HG03064 (cell line): ENCODE results near the gene MUL1.
"Not testable (repeated sequence)": the region's sequence is repeated elsewhere in the genome, so short reads cannot be mapped to it uniquely, and the experiment has no call there.

Experiments
- ATAC-seq: cut with Tn5 transposase; IDR thresholded peaks from one replicate; pipeline ENCODE4 v1.9.1; 2021; ENCODE audit warnings: low read depth; ENCODE audit not compliant: unreplicated experiment

The MUL1 gene

DNA sequence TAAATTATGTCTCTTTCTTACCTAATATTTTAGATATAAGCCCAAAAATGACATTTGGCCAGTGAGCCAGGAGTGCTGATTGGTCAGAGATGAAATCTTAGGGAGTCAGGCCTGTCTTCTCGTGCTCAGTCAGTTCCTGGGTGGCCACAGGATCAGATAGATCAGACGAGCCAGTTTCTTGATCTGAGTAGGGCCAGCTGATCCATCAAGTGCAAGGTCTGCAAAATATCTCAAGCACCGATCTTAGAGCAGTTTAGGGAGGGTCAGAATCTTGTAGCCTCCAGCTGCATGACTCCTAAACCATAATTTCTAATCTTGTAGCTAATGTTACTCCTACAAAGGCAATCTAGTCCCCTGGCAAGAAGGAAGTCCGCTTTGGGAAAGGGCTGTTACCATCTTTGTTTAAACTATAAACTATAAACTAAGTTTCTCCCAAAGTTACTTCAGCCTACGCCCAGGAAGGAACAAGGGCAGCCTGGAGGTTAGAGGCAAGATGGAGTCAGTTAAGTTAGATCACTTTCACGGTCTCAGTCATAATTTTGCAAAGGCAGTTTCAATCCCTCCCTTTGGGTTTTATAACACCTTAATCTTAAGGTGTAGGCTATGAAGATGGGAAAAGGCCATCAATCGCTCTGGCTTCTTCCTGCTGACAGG, 11.8 kb upstream of the MUL1 start:
- not testable (repeated sequence) for ATAC-seq

DNA sequence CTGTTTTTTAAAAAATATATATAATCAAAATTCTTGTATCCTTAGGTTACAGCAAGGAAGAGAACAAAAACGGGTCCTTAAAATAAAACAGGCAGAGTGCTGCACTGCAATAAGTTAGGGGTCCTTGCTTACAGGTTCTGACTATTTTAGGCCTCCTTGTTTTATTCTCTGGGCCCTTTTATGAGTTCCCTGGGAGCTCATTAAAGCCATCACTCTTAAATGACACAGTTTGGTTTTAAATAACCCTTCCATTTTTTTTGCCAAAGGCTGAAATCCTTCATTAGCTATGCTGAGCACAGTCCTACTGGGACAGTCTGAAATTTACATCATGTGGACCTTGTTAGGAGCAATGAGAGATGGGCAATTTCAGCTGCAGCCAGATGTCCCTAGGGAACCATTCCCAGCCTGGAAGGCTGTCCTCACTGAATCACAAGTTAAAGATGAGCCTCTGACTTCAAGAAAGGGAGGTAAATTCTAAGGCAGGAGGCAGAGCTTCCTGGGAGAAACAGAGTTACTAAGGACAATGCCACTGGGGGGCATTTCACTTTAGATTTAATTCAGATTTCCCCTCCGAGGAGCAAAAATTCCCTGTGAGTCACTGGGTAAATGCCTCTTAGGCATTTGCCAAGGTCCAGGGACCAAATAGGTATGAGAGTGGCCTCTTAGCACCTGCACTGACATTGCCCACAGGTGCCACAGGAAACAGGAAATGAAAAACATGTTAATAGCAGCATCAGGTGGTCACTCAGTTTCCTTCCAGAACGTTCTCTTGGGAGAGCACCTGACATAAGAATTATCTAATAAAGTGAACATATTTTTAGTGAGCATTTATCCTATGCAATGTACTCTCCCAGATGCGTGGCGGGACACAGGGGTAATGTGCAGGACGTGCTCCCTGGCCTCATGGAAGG, 3.8 kb upstream of the MUL1 start:
- ATAC-seq = no peak

DNA sequence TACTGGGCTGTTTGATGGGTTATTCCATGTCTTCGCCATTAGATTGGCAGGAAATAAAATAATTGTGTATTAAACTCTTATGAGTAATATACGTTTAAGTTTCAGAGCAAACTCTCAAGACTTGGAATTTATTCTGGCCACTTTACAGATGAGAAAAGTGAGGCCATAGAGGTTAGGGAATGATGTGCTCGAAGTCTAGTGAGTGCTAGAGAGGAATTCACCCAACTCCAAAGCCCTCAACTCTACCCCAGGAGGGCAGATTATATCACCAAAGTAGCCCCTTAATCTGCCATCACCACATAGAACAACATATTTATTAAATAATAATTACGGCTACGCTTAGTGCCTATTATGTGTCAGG, 440 bp upstream of the MUL1 start:
- ATAC-seq = no peak

DNA sequence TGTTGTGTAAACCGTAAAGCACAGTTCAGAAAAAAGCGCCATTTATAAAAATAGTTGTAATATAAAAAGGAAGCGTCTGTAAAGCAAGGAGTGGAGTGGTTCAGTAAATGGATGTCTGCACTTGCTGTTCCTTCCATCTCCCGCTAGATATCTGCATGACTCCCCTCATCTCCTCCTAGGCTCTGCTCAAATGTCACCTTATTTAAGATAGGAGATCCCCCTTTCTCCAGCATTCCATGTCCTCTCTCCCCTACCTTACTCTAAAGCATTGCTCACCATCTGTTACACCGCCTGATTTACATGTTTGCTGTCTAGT, 745 bp downstream of the MUL1 start:
- peak; percentile 25 for ATAC-seq

DNA sequence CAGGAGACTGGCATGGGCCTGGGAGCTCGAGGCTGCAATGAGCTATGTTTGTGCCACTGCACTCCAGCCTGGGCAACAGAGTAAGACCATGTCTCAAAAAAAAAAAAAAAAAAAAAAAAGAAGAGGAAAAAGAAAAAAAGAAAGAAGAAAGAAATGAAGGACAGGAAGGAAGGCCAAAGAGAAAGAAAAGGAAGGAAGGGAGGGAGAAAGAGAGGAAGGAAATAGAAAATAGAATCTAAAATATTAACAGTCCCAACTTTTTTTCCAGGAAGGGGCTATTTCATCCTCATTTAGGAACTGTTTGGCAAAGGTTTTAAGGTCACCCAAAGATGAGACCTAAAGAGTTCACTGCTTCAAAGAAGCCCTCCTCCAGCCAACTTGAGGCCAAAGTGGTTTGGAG, 2.5 kb downstream of the MUL1 start:
- ATAC-seq = no peak

DNA sequence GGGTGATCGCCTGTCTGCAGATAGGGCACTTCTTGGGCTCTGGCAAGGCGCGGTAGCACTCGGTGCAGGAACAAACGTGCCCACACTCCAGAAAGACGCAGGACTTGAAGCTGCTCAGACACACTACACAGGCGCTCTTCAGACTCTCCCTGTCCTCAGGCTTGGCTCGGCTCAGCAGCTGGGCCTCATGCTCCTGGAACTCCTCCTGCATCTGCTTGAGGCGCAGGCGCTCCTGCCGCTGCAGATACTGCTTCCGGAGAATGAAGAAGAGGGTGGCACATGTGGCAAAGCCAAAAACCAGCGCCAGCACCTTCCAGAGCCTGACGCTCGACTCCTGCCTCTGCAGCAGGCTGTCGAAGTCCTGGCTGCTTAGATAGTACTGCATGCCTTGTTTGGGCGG, 7.2 kb downstream of the MUL1 start:
- no peak for ATAC-seq

DNA sequence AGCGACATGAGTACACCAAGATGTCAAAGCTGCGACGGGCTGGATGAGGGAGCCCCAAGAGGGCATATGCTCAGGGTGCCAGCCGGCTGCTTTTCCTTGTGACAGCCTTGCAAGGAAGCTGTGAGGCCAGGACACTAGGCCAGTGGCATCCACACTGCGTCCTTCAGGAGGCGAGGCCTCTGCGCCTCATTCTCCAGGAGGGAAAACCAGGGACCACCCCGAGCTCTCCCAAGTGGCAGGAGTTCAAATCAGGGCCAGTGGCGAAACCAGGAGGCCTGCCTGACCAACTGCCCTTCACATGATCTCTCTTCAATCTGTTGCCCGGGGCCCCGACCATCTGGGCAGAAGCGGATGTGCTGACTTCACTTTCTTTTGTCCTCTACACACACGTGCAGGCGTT, 8.2 kb downstream of the MUL1 start:
- no peak for ATAC-seq

DNA sequence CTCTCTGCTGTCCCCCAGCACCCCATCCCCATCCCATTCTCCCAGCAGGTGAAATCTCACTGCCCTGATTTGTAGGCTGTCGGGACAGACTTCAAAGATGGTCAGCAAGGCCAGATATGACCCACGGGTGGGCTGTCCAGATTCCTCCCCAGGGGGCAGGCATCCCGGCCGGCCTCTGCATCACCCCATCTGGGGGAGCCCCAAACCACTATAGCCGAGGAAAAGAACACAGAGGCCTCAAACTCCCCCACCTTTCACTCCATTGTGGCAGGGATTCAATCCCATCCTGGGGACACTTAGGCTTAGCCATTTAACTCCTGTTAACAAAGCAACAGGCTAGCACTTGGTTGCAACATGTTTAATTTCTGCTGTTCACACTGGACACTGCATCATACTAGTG, 8.8 kb downstream of the MUL1 start:
- no peak for ATAC-seq

DNA sequence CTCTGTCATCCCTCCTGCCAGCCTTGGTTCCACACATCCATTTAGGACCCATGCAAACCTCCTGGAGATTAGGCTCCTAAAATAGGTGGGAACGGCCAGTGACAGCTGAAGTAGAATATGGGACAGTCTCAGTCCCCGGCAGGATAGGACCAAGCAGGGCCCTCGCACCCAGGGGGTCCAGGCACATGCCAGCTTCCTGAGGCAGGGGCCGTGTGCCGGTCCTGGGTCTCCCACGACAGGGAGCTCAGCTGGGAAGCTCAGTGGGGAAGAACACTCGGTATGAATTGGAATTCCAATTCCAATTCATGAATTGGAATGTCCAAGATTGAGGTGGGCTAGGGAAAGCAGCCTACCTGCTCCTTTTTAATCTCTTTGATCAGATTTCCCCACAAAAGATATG, 9.8 kb downstream of the MUL1 start:
- ATAC-seq = no peak

DNA sequence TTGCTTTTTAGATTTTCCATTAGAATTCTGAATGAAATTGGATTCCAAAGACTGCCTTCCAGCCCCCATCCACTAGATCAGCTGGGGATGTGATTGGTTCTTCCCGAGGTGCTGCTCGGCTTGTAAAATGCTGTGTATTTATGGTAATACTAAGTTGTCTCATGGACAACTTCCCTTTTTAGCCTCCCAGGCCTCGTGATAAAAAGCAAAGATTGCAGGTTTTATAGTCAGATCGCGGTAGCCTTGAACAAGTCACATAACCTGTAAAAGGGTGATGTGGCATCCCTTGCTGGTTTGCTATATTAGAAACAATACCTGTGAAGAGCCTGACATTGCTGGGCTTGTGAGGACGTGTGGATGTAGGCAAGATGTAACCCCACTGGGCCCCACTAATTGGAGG, 10.4 kb downstream of the MUL1 start:
- ATAC-seq = no peak

DNA sequence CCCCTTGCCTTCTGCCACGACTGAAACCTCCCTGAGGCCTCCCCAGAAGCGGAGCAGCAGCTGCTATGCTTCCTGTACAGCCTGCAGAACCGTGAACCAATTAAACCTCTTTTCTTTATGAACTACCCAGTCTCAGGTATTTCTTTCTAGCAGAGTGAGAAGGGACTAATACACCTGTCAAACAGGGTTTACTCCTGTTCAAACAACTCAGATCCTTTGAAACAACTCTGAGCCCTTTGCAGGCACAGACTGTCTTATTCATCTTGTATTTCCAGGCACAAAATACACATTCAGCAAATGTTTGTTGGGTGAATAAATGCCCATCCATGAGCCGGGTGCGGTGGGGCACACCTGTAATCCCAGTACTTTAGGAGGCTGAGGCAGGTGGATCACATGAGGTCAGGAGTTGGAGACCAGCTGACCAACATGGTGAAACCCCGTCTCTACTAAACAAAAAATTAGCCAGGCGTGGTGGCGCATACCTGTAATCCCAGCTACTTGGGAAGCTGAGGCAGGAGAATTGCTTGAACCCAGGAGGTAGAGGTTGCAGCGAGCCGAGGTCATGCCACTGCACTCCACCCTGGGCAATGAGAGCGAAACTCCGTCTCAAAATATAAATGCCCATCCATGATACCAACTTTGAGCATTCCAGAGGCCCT, 11.1 kb downstream of the MUL1 start:
- ATAC-seq = not testable (repeated sequence)

DNA sequence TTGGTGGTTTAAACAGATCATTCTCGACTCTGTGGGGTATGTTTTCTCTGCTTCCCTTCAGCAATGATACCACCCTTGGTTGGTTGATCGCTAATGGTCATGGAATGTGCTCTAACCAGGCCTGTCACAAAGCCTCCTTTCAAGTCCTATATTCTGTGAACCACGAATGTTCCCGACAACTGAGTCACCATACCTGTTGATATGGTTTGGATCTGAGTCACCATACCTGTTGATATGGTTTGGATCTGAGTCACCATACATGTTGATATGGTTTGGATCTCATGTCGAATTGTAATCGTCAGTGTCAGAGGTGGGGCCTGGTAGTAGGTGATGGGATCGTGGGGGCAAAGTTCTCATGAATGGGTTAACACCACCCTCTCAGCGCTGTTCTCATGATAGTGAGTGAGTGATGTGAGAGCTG, 11.7 kb downstream of the MUL1 start:
- ATAC-seq = no peak

DNA sequence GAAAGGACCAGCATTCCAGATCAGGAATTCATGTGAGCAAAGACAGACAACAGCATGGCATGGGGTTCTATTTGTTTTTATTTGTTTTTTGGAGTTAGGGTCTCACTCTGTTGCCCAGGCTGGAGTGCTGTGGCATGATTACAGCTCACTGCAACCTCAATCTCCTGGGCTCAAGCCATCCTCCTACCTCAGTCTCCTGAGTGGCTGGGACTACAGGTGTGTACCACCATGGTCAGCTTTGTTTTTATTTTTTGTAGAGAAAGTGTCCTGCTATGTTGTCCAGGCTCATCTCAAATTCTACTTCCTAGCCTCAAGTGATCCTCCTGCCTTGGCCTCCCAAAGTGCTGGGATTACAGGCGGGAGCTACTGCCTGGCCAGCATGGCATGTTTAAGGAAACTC, 12.3 kb downstream of the MUL1 start:
- no peak for ATAC-seq

DNA sequence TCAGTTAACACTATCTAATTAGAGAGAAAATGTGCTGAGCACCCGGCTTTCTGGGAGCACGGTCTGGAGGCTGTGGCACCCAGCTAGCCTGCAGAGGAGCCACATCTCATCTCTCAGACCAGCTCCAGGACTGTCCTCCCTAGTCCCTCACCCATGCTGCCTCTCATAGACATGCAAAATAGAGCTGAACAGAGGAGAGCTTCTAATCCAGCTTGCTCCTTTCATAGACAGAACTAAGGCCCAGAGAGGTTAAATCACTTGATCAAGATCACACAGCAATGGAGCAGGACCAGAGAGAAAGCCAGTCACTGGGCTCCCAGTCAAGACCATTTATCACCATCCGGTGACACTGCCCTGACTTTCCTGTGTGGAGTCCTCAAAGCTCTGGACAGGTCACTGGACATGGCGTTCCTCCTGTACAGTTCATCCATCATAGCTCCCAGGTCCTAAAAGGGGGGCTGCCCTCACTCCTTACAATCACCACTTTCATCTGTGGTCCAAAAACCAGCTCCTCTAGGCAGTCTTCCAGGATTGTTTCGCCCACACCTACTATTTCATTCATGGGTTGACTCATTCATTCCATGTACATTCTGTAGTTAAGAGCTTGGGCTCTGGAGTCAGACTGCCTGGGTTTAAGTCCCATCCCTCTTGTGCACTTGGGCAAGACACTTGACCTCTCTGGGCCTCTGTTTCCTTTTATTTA, 13.2 kb downstream of the MUL1 start:
- no peak for ATAC-seq

DNA sequence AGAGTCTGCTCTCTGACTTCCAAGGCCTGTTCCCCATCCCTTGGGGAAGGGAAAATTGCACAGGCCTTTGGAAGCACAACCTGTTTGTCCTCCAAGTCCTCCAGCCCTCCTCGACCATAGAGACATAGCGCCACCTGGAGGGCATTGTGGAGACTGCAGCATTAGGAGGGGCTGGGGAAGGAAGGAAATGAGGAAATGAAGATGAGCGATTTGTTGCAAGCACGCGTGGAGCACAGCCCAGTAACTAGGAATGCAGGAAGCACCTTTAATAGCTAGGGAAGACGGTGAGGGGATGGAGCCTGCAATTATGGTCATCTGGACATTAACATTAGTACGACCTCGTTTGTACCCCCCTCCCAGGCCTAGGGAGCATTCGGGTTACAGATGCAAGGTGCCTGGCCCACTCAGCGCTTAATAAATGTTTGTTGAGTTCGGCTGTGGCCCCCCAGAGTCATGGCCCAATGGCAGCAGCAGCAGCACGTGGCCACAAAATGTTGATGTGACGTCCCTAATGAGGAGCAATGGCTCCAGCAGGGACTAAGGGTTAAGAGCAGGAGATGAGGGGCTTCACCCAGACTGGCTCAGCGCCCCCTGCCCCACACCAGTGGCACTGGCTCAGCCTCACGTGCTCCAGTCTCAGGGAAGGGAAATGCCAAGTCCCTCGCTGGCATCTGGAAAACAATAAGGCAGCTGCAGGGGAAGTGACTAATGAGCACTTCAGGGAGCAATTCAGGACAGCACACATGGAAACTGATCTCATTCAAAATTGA, 13.9 kb downstream of the MUL1 start:
- no peak for ATAC-seq

DNA sequence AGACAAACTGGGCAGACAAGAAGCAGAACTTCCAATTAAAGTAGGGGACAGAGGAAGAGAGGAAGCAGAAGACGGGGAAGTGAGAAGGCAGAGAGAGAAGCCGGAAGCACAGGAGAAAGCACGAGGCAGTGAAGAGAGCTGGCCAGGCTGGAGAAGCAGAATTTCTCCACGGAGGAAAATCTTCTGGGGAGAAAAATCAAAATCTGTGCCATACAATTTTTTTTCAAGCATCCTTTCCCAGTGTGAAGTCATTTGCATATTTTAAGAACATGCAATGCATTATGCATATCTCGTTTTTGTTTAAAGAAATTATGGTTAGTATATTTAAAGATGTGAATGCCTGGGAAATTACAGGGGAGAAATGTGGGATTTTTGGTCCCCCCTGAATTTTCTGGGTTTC, 14.6 kb downstream of the MUL1 start:
- no peak for ATAC-seq

DNA sequence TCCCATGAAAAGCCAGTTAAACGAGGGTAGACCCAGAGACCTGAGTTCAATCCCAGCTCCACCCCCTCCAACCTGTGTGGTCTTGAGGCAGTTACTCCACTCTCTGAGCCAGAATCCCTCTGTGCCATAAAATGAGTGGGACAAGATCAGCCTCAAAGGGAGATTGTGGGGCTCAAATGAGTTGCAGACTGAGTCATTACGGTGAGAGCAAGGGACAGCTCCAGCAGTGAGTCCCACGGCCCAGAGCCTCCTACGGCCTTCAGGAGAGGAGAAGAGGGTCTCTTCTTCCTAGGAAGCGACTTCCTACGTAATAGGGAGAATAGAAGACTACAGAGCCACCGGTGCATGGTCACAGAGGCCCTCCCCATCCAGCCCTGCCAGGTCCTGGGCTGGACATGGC, 15.2 kb downstream of the MUL1 start:
- ATAC-seq = no peak

DNA sequence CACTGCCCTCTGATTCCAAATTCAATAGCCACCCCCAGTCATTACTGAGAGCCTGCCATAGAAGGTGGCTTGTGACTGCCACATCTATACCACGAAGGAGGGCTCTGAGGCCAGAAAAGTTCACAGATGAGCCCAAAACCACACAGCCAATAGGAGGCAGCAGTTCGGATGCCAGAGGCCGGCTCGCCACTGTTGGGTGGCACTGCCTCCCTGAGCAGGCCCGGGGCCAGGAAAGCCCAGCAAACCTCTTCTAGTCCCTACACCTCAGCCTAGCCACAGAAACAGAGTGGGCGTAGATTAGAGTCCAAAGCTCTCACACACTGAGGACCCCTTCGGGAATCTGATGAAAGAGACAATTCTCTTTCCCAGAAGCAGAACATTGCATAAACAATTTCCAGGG, 16.1 kb downstream of the MUL1 start:
- no peak for ATAC-seq

DNA sequence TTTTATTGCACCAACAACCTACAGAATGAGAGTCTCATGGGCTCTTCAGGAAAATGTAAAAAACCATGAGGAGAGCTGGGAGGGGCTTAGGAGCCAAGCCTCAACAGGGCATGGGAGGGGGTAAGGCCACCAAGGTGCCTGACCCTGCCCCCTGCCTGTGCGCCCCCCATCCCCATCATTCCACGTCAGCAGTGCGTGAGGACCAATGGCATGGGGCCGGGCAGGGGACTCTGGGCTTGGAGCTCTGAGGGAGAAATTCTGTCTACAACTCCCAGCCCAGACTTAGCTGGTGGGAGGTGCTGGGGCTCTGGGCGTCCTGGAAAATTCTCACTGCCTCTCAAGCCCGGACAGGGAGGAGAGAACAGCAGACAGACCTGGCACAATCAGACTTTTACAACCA, 16.8 kb downstream of the MUL1 start:
- ATAC-seq = no peak

DNA sequence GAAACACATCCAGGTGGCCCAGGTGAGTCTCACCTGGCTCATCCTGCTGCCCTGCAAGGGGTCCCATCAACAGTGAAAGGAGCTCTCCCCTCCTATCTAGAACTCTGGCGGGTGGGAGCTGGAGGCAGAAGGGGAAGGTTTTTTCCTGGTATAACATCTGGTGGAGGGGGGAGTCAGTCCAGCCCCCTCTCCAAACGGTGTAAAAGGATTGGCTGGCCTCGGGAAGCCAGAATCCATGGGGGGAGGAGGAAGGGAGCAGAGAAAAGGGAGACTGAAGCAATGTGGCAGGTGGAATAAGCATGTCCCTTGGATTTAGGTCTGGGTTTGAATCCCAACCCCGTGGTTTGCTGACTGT, 20.7 kb downstream of the MUL1 start:
- ATAC-seq = no peak
